Activated naive CD8-positive, alpha-beta T cell treated with anti-CD3 and anti-CD28 coated beads, Interleukin-2, amount 10 ng/mL, durations not matched to agents 7 days and 5 days (primary cell): ENCODE results near the gene ANKRD60. TPM values are rescaled to one million over a fixed set of nuclear protein-coding genes. Genes with fewer than 3 reads are reported as not detected.

Source experiments
- ATAC-seq: fragments of 150-1000 bp; cut with Tn5 transposase; one replicate; pipeline ENCODE4 v1.10.0; 2021; ENCODE audit warnings: low read depth, moderate library complexity
- POLR2A ChIA-PET: fragments of 350-600 bp; sonication (Branson Sonifier 250); formaldehyde crosslinking; loops from one replicate; lab custom pipeline; 2021; ENCODE audit warnings: antibody characterized with exemption; lab: Charles Lee
- DNase-seq: peaks from one replicate; pipeline ENCODE4 v3.0.0; 2021
- H3K27ac Mint-ChIP-seq: one replicate; pipeline ENCODE4 v1.8.0; 2022; ENCODE audit warnings: mild to moderate bottlenecking, mixed read lengths
- H3K27me3 Mint-ChIP-seq: one replicate; pipeline ENCODE4 v1.8.0; 2022; ENCODE audit warnings: mild to moderate bottlenecking, moderate library complexity, mixed read lengths
- H3K36me3 Mint-ChIP-seq: one replicate; pipeline ENCODE4 v1.8.0; 2021; ENCODE audit warnings: mild to moderate bottlenecking, mixed read lengths
- H3K4me1 Mint-ChIP-seq: one replicate; pipeline ENCODE4 v1.8.0; 2021; ENCODE audit warnings: mixed read lengths
- H3K4me3 Mint-ChIP-seq: one replicate; pipeline ENCODE4 v1.8.0; 2022; ENCODE audit warnings: mild to moderate bottlenecking, moderate library complexity, mixed read lengths
- H3K9me3 Mint-ChIP-seq: one replicate; pipeline ENCODE4 v1.8.0; 2021; ENCODE audit warnings: mixed read lengths
- total RNA-seq, 2 experiments: library from RNA; stranded (reverse); gene quantifications; one replicate each; pipeline ENCODE4 v1.2.3, GENCODE V29; 2021

ANKRD60 gene
- total RNA-seq, 2 experiments from 2014 or later = not detected

DNA sequence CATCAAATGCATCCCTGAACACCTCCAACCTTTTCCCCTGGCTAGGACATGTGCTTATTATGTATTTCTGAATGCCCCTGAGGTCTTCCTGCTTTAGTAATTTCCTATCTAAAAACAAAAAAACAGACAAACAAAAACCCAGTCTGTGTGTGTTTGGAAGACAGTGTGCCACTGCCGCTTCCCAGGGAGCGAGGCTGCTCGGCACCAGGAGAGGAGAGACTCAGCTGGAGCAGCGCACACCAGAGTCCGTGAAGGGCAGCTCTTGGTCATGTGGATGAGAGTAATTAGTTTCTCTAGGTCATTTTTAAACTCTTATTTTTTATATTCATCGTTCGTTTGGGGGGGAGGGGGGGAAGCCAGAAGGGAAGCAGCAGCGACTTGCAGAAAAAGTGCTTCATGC lies 10.0 kb upstream of the ANKRD60 start:
- Mint-ChIP-seq H3K9me3 (no peaks in the 10 kb centered on the region), H3K27ac (no peak overlapping the region), H3K4me3 (no peak overlapping the region), H3K4me1 (peaks cover 23% of the 10 kb centered on the region), H3K36me3 (peaks cover 11% of the 10 kb centered on the region), H3K27me3 (no peaks in the 10 kb centered on the region)
- no peak for DNase-seq
- POLR2A ChIA-PET = no interaction called here
- no peak for ATAC-seq

DNA sequence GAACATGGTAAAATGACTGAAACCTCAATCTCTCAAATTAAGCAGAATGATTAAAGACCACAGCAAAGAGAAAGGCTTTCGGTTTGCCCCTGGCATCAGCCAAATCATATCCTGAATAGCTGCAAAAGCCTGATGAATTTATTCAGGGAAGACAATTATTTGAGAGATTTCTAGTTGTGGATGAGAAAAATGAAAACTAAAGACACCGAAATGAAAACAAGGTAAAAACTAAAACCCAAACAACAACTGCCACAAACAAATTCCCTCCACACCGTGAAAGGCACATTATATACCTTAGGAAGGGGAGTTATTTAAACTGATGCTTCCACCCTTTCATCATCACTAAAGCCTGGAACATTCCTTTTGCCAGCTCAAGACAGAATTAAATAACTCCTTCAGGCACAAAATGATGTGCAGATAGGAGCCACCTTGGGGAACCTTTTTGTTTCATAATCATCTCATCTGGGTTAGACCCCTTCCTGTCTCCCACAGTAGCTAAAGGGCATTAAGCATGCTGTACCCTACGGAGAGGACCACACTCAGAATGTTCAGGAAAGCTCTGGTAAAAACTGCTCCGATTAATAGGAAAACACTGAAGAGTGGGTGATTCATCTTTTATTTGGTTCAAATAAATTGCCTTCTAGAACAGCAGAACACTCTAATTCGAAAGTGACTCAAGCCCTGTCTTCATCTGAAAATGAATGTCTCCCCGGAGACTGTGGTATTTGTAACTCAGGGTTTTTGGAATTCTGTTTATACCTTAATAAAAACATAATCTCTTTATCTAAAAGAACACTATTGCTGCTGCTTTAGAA lies 9.1 kb upstream of the ANKRD60 start:
- Mint-ChIP-seq H3K27ac (peak overlapping the region; percentile 69), H3K4me3 (peak overlapping the region; percentile 87), H3K36me3 (peaks cover 9% of the 10 kb centered on the region), H3K4me1 (peaks cover 23% of the 10 kb centered on the region), H3K27me3 (no peaks in the 10 kb centered on the region), H3K9me3 (no peaks in the 10 kb centered on the region)
- ATAC-seq = no peak
- POLR2A ChIA-PET = interaction anchor here (2.8 kb wide), 1 partner anchor 413 kb away, joined by 8 read pairs; the partner anchor contains the start of gene STX16
- DNase-seq = no peak

DNA sequence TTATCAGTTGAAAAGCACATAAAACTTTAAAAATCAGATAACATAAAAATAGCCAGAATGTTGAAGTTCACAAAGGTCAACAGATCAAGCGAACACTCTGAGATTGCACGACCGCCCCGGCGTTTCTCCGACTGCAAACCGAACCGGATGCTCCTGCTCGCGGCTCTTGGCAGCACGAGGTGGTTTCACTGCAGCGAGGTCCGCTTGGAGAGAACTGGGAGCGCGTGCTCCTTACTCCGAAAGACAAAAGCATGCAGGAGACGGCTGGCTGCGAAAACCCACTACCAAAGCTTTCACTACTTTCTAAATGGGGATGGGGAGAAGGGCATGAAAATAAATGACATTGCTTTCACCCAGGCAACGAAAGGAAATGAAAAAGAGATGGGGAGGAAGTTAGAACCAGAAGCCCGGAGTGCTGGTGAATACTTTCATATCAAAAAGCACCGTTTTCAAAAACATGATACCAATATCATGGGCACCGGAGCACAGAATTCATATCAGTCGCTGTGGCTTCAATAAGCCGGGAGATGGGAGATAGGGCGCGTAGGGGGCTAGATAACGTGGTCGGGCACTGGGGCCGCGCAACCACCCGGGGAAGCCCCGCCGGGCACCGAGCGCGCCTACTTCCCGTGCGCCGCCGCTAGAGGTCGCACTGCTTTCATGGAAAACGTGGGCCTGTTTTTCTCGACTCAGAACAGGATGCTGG lies 8.3 kb upstream of the ANKRD60 start:
- Mint-ChIP-seq H3K9me3 (no peaks in the 10 kb centered on the region), H3K4me3 (peak overlapping the region; percentile 87), H3K4me1 (peaks cover 22% of the 10 kb centered on the region), H3K27ac (peak overlapping the region; percentile 69), H3K27me3 (no peaks in the 10 kb centered on the region), H3K36me3 (peaks cover 7% of the 10 kb centered on the region)
- DNase-seq (peak; percentile 88), ATAC-seq (peak; percentile 87)
- POLR2A ChIA-PET = interaction anchor here (2.8 kb wide), 1 partner anchor 414 kb away, joined by 8 read pairs; the partner anchor contains the start of gene STX16

- Mint-ChIP-seq H3K4me1 (peaks cover 22% of the 10 kb centered on the region), H3K27ac (peak overlapping the region; percentile 10), H3K9me3 (no peaks in the 10 kb centered on the region), H3K27me3 (peaks cover 2% of the 10 kb centered on the region), H3K36me3 (peaks cover 6% of the 10 kb centered on the region), H3K4me3 (peak overlapping the region; percentile 52)
- POLR2A ChIA-PET = interaction anchor here (1.8 kb wide), 1 partner anchor 416 kb away, joined by 13 read pairs; the partner anchor contains the start of gene STX16
- ATAC-seq (peak; percentile 25), DNase-seq (no peak)
Measured at GRCh38 chr20:58235010-58235409, 6.6 kb upstream of the ANKRD60 start.

- no peak overlapping the region for H3K27ac Mint-ChIP-seq
- H3K36me3 Mint-ChIP-seq = peaks cover 9% of the 10 kb centered on the region
- DNase-seq (peak; percentile 55), ATAC-seq (no peak)
- H3K9me3 Mint-ChIP-seq = no peaks in the 10 kb centered on the region
- POLR2A ChIA-PET = interaction anchor here (0.9 to 1.8 kb wide), 2 partner anchors 155 to 417 kb away, joined by 3 to 13 read pairs; partner anchors contain the start of gene STX16
- H3K4me3 Mint-ChIP-seq = no peak overlapping the region
- peaks cover 23% of the 10 kb centered on the region for H3K4me1 Mint-ChIP-seq
- peaks cover 12% of the 10 kb centered on the region for H3K27me3 Mint-ChIP-seq
Measured at GRCh38 chr20:58233881-58234528, 5.6 kb upstream of the ANKRD60 start.

DNA sequence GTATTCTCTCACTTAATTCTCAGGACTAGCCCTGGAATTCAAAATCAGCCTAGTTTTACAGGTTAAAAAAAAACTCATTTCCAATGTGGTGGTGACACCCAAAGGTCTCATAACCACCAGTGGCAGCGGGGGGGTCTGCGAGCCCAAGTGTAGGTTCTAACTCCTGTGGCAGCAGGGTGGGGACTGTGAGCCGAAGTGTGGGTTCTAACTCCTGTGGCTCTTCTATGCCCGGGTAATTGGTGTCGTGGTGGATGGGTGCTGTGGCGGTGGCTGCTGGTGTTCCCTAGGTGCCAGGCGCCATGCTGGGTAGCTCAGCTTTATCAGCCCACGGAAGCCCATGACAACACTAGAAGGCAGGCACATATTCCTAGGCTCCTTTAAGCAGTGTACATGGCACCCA lies 4.9 kb upstream of the ANKRD60 start:
- POLR2A ChIA-PET = interaction anchor here (0.9 to 1.8 kb wide), 2 partner anchors 155 to 417 kb away, joined by 3 to 13 read pairs; partner anchors contain the start of gene STX16
- Mint-ChIP-seq H3K27me3 (peaks cover 16% of the 10 kb centered on the region), H3K4me3 (no peak overlapping the region), H3K9me3 (no peaks in the 10 kb centered on the region), H3K4me1 (peaks cover 26% of the 10 kb centered on the region), H3K36me3 (peaks cover 12% of the 10 kb centered on the region), H3K27ac (no peak overlapping the region)
- DNase-seq = no peak
- no peak for ATAC-seq

DNA sequence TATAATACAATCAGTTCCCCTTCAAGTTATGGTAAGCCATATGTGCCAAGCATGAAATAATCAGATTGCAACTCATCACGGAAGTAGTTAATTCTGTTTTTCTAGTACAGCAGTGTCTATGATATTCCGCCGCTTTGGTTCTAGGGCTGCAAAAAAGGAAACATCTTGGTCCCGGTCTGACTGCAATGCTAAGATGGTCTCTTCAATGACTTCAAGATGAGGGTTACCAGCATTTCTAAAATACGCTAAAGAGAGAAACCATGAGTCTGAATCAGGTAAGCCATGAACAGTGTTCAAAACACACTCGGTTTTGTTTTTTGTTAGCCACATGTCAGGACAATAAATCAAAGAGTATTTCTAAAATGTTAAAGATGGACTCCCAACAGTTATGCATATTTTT lies 3.2 kb upstream of the ANKRD60 start:
- Mint-ChIP-seq H3K4me3 (no peak overlapping the region), H3K36me3 (peaks cover 14% of the 10 kb centered on the region), H3K27ac (no peak overlapping the region), H3K27me3 (peaks cover 32% of the 10 kb centered on the region), H3K4me1 (peaks cover 20% of the 10 kb centered on the region), H3K9me3 (no peaks in the 10 kb centered on the region)
- POLR2A ChIA-PET = no interaction called here
- ATAC-seq = no peak
- no peak for DNase-seq

DNA sequence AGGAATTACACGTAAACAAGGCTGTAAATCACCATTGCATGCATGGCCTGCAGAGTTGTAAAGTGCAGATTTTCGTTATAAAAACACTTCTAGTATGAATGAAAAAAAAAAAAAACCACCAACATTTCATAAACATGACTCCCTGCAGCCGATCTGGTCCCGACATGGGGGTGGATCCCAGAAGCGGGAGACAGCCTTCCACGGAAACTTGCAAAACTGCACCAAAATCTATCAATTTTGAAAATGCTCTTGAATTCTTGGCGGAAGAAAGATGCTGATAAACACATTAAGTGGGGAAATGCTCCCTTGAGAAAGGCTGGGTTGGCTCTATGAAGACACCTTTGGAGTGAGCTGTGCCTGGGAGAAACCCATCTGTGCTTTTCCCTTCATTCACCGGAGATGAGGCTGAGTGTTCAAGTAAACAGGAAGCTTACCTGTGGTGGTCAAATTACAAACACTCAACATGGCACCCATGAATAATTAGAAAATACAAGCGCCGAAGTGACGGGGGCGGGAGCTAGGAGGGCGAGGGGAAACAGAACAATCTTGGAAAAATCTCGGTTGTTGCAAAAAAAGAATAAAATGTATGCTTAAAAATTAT lies 845 bp upstream of the ANKRD60 start:
- H3K27ac Mint-ChIP-seq = no peak overlapping the region
- no peak for ATAC-seq
- POLR2A ChIA-PET = no interaction called here
- peaks cover 6% of the 10 kb centered on the region for H3K4me1 Mint-ChIP-seq
- H3K4me3 Mint-ChIP-seq = peak overlapping the region; percentile 55
- no peak for DNase-seq
- peaks cover 44% of the 10 kb centered on the region for H3K27me3 Mint-ChIP-seq
- no peaks in the 10 kb centered on the region for H3K9me3 Mint-ChIP-seq
- peaks cover 12% of the 10 kb centered on the region for H3K36me3 Mint-ChIP-seq

- Mint-ChIP-seq H3K4me3 (no peak overlapping the region), H3K27ac (no peak overlapping the region)
Measured at GRCh38 chr20:58228103-58228483, 360 bp downstream of the ANKRD60 start.

GRCh38 chr20:58227391-58228102 lies 906 bp downstream of the ANKRD60 start:
- no peaks in the 10 kb centered on the region for H3K9me3 Mint-ChIP-seq
- H3K4me3 Mint-ChIP-seq = no peak overlapping the region
- peaks cover 9% of the 10 kb centered on the region for H3K36me3 Mint-ChIP-seq
- H3K4me1 Mint-ChIP-seq = peaks cover 4% of the 10 kb centered on the region
- no peak for ATAC-seq
- POLR2A ChIA-PET = no interaction called here
- no peak for DNase-seq
- peaks cover 44% of the 10 kb centered on the region for H3K27me3 Mint-ChIP-seq
- H3K27ac Mint-ChIP-seq = no peak overlapping the region

More at GRCh38 chr20:58228103-58228483, 360 bp downstream of the ANKRD60 start:
- no peak for ATAC-seq
- peaks cover 44% of the 10 kb centered on the region for H3K27me3 Mint-ChIP-seq
- no peak for DNase-seq
- H3K36me3 Mint-ChIP-seq = peaks cover 9% of the 10 kb centered on the region
- H3K9me3 Mint-ChIP-seq = no peaks in the 10 kb centered on the region
- POLR2A ChIA-PET = no interaction called here
- H3K4me1 Mint-ChIP-seq = peaks cover 4% of the 10 kb centered on the region

- POLR2A ChIA-PET = no interaction called here
- ATAC-seq = no peak
- Mint-ChIP-seq H3K27me3 (peaks cover 51% of the 10 kb centered on the region), H3K36me3 (peaks cover 9% of the 10 kb centered on the region), H3K9me3 (no peaks in the 10 kb centered on the region), H3K4me1 (peaks cover 12% of the 10 kb centered on the region), H3K4me3 (no peak overlapping the region), H3K27ac (no peak overlapping the region)
- no peak for DNase-seq
Measured at GRCh38 chr20:58225452-58226200, 2.8 kb downstream of the ANKRD60 start.

GRCh38 chr20:58224974-58225373 lies 3.5 kb downstream of the ANKRD60 start:
- no peak for DNase-seq

More at GRCh38 chr20:58224974-58225373, 3.5 kb downstream of the ANKRD60 start:
- Mint-ChIP-seq H3K9me3 (no peaks in the 10 kb centered on the region), H3K36me3 (peaks cover 7% of the 10 kb centered on the region), H3K4me1 (peaks cover 12% of the 10 kb centered on the region), H3K4me3 (no peak overlapping the region), H3K27me3 (peaks cover 54% of the 10 kb centered on the region), H3K27ac (no peak overlapping the region)
- ATAC-seq = no peak
- POLR2A ChIA-PET = no interaction called here
